Measurements from ENCODE around the gene NPFFR2.
"Not testable (repeated sequence)": the region's sequence is repeated elsewhere in the genome, so short reads cannot be mapped to it uniquely, and the experiment has no call there.

NPFFR2 gene

DNA sequence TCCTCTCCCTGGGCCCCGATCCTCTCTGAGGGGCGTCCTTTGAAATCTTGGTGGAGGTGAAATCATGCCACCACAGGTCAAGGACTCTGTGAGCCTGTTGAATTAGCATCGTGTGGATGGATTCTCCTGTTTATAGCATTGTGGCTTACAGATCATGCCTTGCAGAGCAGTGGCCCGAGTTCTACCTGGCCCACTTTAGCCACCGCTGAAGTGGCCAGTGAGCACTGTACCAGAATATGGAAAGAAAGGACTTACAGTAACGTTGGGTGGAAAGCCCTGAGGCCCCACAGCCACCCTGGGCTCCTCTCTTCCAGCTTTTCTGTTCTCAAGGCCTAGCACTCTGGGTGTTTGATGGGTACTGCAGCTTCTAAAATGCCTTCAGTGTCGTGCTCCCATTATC is 35.3 kb downstream of the NPFFR2 start:
- Histone ChIP-seq H3K9me3 (no peaks in the 10 kb centered on the region), H3K27me3 (no peaks in the 10 kb centered on the region), H3K4me3 (no peak overlapping the region), H3K4me1 (no peaks in the 10 kb centered on the region), H3K36me3 (no peaks in the 10 kb centered on the region), H3K27ac (no peak overlapping the region)
- TF ChIP-seq, protein P1, sequence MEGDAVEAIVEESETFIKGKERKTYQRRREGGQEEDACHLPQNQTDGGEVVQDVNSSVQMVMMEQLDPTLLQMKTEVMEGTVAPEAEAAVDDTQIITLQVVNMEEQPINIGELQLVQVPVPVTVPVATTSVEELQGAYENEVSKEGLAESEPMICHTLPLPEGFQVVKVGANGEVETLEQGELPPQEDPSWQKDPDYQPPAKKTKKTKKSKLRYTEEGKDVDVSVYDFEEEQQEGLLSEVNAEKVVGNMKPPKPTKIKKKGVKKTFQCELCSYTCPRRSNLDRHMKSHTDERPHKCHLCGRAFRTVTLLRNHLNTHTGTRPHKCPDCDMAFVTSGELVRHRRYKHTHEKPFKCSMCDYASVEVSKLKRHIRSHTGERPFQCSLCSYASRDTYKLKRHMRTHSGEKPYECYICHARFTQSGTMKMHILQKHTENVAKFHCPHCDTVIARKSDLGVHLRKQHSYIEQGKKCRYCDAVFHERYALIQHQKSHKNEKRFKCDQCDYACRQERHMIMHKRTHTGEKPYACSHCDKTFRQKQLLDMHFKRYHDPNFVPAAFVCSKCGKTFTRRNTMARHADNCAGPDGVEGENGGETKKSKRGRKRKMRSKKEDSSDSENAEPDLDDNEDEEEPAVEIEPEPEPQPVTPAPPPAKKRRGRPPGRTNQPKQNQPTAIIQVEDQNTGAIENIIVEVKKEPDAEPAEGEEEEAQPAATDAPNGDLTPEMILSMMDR (IDR thresholded peaks at IDR 0.05) = no peak
- intact Hi-C loops (cut with DNase I; ENCODE audit: low total_unique reads) = no loop called here
- no peak for DNase-seq

DNA sequence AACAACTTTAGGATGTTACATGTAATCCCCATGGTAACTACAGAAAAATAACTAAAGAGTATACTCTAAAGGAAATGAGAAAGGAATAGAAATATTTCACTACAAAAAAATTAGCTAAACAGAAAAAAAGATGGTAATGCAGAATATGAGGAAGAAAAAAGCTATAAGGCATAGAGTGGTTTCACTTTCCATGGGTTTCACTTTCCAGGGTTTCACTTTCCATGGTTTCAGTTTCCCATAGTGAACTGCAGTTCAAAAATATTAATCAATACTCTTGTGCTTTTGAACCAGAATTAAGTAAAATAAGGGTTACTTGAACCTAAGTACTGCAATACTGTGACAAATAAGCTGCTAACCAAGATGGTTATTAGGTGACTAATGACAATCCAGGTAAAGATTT is 42.0 kb downstream of the NPFFR2 start:
- Histone ChIP-seq H3K9me3 (no peaks in the 10 kb centered on the region), H3K27me3 (no peaks in the 10 kb centered on the region), H3K36me3 (no peaks in the 10 kb centered on the region), H3K4me3 (no peak overlapping the region), H3K27ac (no peak overlapping the region), H3K4me1 (no peaks in the 10 kb centered on the region)
- TF ChIP-seq, protein P1 (IDR thresholded peaks at IDR 0.05) = no peak
- no peak for DNase-seq
- intact Hi-C loops (cut with DNase I; ENCODE audit: low total_unique reads) = no loop called here

DNA sequence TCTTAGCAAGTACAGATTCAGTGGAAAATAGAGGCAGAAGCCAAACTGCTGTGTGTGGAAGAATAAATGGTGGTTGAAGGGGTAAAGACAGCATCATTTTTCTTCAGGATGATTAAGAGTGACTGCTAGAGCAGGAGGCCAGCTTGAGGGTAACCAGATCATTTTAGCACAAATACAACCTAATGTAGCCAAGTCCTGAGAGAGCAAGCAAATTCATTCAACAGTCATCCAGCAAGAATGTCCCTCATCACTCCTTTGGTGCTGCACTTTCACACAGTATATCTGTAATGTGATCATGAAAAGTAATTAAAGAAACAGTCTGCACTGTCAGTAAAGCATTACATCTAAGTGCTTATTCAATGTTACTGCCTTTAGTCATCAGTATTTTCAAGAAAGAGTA is 44.8 kb downstream of the NPFFR2 start:
- TF ChIP-seq, protein P1 (IDR thresholded peaks at IDR 0.05) = no peak

DNA sequence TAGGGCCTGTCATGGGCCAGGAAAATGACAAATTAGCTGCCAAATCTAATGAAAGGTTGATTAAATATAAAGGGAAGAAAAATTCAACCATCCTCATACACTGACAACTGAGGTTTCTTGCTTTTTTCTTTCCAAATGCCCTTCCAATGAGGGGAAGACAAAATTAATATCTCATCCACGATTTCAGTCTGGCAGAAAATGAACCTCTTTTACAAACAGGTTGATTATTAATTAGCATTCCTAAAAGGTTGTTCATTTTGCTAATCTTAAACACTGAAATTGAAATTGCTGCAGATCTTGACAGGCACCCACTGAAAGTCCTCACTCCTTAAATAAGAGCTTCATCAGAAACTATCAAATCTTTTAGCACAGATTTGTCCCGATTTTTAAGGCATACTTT is 45.5 kb downstream of the NPFFR2 start:
- no peak overlapping the region for H3K27ac ChIP-seq
- no peaks in the 10 kb centered on the region for H3K36me3 ChIP-seq
- H3K9me3 ChIP-seq = no peaks in the 10 kb centered on the region
- no peaks in the 10 kb centered on the region for H3K4me1 ChIP-seq
- TF ChIP-seq, protein P1 (IDR thresholded peaks at IDR 0.05) = no peak
- DNase-seq = no peak
- intact Hi-C loops (cut with DNase I; ENCODE audit: low total_unique reads) = no loop called here
- H3K27me3 ChIP-seq = no peaks in the 10 kb centered on the region
- no peak overlapping the region for H3K4me3 ChIP-seq

More for the DNA sequence above, 44.8 kb downstream of the NPFFR2 start:
- Histone ChIP-seq H3K36me3 (no peaks in the 10 kb centered on the region), H3K4me1 (no peaks in the 10 kb centered on the region), H3K9me3 (no peaks in the 10 kb centered on the region), H3K27ac (no peak overlapping the region), H3K27me3 (no peaks in the 10 kb centered on the region), H3K4me3 (no peak overlapping the region)
- no peak for DNase-seq
- intact Hi-C loops (cut with DNase I; ENCODE audit: low total_unique reads) = no loop called here

DNA sequence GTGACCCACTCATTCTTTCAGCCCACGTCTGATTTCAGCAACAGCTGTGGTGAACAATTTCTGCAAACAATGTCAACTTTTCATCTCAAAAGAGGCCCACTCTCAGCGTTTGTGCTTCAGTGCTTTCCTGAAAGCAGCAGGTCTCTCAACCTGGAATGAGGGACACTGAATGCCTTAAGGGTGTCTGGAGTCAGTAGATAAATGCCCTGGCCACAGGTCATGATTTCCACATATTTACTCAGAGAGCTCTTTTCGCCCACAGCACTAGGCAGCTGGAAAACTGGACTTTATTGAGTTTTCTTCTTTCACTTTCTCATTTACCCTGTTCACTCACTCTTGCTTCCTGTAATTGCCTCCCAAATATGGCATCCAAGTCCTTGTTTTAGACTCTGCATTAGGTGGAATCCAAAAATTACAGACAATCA is 52.8 kb downstream of the NPFFR2 start:
- no peak overlapping the region for H3K27ac ChIP-seq
- DNase-seq = no peak
- no peaks in the 10 kb centered on the region for H3K9me3 ChIP-seq
- TF ChIP-seq, protein P1 (IDR thresholded peaks at IDR 0.05) = no peak
- H3K4me3 ChIP-seq = no peak overlapping the region
- no peaks in the 10 kb centered on the region for H3K36me3 ChIP-seq
- H3K27me3 ChIP-seq = no peaks in the 10 kb centered on the region
- intact Hi-C loops (cut with DNase I; ENCODE audit: low total_unique reads) = no loop called here
- H3K4me1 ChIP-seq = no peaks in the 10 kb centered on the region

DNA sequence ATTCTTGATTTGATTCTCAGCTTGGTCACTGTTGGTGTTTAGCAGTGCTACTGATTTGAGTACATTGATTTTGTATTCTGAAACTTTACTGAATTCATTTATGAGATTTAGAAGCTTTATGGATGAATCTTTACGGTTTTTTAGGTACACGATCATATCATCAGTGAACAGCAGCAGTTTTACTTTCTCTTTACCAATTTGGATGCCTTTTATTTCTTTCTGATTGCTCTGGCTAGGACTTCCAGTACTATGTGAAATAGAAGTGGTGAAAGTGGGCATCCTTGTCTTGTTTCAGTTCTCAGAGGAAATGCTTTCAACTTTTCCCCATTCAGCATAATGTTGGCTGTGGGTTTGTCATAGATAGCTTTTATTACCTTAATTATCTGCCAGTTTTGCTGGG is 58.8 kb downstream of the NPFFR2 start:
- H3K27ac ChIP-seq; H3K36me3 ChIP-seq; H3K27me3 ChIP-seq; DNase-seq; H3K9me3 ChIP-seq; H3K4me3 ChIP-seq; H3K4me1 ChIP-seq; intact Hi-C loops (cut with DNase I; ENCODE audit: low total_unique reads): not testable (repeated sequence)
